ENCODE data around the gene GRIPAP1. TPM values are rescaled to one million over a fixed set of nuclear protein-coding genes. Genes with fewer than 3 reads are reported as not detected.
A peak's percentile ranks its signal among the peaks of the same experiment; 100 is the strongest.

Gene GRIPAP1
- total and polyA plus RNA-seq, 2 of the 13 experiments (the other 11 are each of a cell fraction or from before 2014, with no cell fraction given) = 16.1 to 22.6 TPM

DNA sequence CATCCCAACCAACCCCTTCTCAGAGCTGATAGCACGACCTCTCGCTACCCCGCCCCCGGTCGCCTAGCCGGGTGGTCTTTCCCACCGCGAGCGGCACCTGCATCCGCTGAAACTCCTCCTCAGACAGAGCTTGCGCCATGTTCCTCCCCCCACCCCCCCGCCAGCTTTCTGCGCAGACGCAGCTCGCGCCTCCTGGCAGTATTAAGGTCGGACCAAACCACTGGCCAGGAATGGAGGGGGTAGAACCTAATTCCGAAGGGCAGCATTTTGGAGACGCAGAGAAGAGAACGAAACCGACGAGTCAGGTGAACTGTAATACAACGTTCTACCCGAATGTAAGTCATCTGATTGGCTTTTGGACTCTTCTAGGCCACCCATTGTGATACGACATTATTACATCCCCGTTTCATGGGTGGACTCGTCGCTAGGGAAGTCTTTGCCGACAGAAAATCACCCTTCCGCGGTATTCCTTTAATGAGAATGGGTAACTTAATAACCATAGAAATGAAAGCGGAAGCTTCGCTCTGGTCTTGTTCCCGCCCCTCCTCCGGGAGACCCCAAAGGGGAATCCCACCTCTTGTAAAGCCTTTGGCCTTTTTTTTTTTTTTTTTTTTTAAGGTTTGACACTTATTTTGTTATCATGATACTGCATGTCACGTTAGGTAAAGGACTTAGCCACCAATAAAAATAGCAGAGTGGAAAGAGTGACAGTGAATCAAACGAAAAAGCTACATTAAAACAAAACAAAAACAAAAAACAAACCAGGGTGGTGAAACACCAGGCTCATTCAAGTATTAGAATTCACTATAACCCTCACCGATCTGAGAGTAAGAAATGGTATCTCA, at the start of gene GRIPAP1 (continued):
- TF ChIP-seq, protein P1, sequence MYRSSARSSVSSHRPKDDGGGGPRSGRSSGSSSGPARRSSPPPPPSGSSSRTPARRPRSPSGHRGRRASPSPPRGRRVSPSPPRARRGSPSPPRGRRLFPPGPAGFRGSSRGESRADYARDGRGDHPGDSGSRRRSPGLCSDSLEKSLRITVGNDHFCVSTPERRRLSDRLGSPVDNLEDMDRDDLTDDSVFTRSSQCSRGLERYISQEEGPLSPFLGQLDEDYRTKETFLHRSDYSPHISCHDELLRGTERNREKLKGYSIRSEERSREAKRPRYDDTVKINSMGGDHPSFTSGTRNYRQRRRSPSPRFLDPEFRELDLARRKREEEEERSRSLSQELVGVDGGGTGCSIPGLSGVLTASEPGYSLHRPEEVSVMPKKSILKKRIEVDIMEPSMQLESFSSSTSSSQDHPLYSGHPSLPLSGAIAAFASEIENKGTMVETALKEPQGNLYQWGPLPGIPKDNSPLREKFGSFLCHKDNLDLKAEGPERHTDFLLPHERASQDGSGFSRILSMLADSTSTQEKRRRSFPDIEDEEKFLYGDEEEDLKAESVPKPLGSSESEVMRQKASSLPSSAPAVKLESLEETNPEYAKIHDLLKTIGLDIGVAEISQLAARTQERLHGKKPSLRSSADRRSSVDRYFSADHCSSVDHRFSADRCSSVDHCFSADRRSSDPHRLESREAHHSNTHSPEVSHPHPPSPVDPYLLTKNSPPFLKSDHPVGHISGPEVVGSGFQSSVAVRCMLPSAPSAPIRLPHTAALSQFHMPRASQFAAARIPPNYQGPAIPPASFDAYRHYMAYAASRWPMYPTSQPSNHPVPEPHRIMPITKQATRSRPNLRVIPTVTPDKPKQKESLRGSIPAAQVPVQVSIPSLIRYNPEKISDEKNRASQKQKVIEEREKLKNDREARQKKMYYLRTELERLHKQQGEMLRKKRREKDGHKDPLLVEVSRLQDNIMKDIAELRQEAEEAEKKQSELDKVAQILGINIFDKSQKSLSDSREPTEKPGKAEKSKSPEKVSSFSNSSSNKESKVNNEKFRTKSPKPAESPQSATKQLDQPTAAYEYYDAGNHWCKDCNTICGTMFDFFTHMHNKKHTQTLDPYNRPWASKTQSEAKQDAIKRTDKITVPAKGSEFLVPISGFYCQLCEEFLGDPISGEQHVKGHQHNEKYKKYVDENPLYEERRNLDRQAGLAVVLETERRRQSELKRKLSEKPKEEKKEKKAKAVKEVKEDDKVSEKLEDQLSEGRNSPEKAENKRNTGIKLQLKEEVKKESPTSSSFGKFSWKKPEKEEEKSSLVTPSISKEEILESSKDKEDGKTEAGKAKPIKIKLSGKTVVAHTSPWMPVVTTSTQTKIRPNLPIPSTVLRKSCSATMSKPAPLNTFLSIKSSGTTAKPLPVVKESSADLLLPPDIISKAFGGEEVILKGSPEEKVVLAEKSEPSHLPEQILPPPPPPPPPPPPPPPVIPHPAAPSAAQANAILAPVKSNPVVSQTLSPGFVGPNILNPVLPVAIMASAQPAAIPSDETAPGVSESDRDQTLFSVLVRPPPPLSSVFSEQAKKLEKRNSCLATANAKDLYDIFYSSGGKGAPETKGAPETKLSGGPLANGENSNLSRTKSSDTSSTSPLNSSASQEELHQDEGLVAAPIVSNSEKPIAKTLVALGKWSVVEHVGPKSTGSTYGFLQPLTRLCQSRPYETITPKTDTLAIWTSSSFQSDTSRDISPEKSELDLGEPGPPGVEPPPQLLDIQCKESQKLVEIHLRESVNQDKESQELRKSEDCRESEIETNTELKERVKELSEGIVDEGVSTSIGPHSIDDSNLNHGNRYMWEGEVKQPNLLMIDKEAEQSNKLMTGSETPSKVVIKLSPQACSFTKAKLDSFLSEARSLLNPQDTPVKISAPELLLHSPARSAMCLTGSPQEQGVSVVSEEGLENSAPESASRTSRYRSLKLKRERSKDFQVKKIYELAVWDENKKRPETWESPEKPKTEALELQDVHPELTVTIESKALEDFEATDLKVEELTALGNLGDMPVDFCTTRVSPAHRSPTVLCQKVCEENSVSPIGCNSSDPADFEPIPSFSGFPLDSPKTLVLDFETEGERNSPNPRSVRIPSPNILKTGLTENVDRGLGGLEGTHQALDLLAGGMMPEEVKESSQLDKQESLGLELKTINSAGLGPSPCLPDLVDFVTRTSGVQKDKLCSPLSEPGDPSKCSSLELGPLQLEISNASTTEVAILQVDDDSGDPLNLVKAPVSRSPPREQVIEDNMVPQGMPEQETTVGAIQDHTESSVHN (CRISPR knock-in tag; IDR thresholded peaks at IDR 0.05) = no peak
- TF ChIP-seq STAG1 (CRISPR knock-in tag; IDR thresholded peaks at IDR 0.05) (no peak), PHF8 (CRISPR knock-in tag; IDR thresholded peaks at IDR 0.05) (peak; percentile 61), SRSF1 (optimal IDR thresholded peaks at IDR 0.05; ENCODE audit: low read depth, low read length) (no peak), NONO (IDR thresholded peaks at IDR 0.05) (no peak), NONO (CRISPR knock-in tag; conservative IDR thresholded peaks at IDR 0.05) (peak; percentile 50; the same call in 1 of the 2 replicates), ZNF644 (CRISPR knock-in tag; IDR thresholded peaks at IDR 0.05; ENCODE audit: low read depth) (no peak), GATAD1 (CRISPR knock-in tag; IDR thresholded peaks at IDR 0.05) (peak; percentile 50), ZNF232 (CRISPR knock-in tag; IDR thresholded peaks at IDR 0.05; ENCODE audit: borderline replicate concordance) (no peak)
- TF ChIP-seq, protein P2, sequence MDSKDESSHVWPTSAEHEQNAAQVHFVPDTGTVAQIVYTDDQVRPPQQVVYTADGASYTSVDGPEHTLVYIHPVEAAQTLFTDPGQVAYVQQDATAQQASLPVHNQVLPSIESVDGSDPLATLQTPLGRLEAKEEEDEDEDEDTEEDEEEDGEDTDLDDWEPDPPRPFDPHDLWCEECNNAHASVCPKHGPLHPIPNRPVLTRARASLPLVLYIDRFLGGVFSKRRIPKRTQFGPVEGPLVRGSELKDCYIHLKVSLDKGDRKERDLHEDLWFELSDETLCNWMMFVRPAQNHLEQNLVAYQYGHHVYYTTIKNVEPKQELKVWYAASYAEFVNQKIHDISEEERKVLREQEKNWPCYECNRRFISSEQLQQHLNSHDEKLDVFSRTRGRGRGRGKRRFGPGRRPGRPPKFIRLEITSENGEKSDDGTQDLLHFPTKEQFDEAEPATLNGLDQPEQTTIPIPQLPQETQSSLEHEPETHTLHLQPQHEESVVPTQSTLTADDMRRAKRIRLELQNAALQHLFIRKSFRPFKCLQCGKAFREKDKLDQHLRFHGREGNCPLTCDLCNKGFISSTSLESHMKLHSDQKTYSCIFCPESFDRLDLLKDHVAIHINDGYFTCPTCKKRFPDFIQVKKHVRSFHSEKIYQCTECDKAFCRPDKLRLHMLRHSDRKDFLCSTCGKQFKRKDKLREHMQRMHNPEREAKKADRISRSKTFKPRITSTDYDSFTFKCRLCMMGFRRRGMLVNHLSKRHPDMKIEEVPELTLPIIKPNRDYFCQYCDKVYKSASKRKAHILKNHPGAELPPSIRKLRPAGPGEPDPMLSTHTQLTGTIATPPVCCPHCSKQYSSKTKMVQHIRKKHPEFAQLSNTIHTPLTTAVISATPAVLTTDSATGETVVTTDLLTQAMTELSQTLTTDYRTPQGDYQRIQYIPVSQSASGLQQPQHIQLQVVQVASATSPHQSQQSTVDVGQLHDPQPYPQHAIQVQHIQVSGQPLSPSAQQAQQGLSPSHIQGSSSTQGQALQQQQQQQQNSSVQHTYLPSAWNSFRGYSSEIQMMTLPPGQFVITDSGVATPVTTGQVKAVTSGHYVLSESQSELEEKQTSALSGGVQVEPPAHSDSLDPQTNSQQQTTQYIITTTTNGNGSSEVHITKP (CRISPR knock-in tag; IDR thresholded peaks at IDR 0.05; ENCODE audit: low read depth) = peak; percentile 99
- TF ChIP-seq, protein P3, sequence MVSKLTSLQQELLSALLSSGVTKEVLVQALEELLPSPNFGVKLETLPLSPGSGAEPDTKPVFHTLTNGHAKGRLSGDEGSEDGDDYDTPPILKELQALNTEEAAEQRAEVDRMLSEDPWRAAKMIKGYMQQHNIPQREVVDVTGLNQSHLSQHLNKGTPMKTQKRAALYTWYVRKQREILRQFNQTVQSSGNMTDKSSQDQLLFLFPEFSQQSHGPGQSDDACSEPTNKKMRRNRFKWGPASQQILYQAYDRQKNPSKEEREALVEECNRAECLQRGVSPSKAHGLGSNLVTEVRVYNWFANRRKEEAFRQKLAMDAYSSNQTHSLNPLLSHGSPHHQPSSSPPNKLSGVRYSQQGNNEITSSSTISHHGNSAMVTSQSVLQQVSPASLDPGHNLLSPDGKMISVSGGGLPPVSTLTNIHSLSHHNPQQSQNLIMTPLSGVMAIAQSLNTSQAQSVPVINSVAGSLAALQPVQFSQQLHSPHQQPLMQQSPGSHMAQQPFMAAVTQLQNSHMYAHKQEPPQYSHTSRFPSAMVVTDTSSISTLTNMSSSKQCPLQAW (CRISPR knock-in tag; IDR thresholded peaks at IDR 0.05) = peak; percentile 66; the same call in 1 of the 2 replicates
- TF ChIP-seq, protein P4, sequence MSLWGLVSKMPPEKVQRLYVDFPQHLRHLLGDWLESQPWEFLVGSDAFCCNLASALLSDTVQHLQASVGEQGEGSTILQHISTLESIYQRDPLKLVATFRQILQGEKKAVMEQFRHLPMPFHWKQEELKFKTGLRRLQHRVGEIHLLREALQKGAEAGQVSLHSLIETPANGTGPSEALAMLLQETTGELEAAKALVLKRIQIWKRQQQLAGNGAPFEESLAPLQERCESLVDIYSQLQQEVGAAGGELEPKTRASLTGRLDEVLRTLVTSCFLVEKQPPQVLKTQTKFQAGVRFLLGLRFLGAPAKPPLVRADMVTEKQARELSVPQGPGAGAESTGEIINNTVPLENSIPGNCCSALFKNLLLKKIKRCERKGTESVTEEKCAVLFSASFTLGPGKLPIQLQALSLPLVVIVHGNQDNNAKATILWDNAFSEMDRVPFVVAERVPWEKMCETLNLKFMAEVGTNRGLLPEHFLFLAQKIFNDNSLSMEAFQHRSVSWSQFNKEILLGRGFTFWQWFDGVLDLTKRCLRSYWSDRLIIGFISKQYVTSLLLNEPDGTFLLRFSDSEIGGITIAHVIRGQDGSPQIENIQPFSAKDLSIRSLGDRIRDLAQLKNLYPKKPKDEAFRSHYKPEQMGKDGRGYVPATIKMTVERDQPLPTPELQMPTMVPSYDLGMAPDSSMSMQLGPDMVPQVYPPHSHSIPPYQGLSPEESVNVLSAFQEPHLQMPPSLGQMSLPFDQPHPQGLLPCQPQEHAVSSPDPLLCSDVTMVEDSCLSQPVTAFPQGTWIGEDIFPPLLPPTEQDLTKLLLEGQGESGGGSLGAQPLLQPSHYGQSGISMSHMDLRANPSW (CRISPR knock-in tag; IDR thresholded peaks at IDR 0.05; ENCODE audit: borderline replicate concordance) = peak; percentile 64; the same call in 1 of the 2 replicates
